SH-SY5Y (cell line): ENCODE results near the gene ZNF775.

ENCODE experiments used
- GATA2 ChIP-seq: IDR thresholded peaks from 2 replicates; pipeline ENCODE4 v1.6.1; 2011; ENCODE audit warnings: mild to moderate bottlenecking, low read depth, low read length
- GATA3 ChIP-seq: IDR thresholded peaks from 2 replicates; pipeline ENCODE4 v1.6.1; 2011; ENCODE audit warnings: low read depth, mild to moderate bottlenecking, low read length, moderate library complexity

DNA sequence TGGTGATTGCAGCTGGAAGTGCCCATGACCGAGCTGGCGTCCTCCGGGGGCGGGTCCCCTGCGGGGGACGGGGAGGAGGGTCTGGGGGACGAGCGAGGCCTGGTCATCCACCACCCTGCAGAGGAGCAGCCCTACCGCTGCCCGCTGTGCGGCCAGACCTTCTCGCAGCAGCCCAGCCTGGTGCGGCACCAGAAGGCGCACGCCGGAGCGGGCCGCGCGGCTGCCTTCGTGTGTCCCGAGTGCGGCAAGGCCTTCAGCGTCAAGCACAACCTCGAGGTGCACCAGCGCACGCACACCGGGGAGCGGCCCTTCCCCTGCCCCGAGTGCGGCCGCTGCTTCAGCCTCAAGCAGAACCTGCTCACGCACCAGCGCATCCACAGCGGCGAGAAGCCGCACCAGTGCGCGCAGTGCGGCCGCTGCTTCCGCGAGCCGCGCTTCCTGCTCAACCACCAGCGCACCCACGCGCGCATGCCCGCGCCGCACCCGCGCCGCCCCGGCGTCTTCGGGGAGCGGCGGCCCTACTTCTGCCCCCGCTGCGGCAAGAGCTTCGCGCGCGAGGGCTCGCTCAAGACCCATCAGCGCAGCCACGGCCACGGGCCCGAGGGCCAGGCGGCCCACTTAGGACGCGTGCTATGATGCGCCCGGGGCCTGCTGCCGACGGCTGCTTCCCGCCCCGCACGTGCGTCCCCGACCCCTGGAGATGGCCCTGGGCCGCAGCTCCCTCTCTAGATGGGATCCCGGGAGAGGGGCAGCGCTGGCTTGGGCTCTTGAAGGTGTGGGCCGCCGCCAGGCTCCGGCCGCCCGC lies 28.7 kb downstream of the ZNF775 start:
- no peak for TF ChIP-seq GATA2
- TF ChIP-seq GATA3 = no peak
